Left lung (tissue), 10 donors: ENCODE results near the gene EPHB1. TPM values are rescaled to one million over a fixed set of nuclear protein-coding genes. Genes with fewer than 3 reads are reported as not detected.

Experiments used
- ATAC-seq: fragments of 200-7000 bp; cut with Tn5 transposase; one replicate; pipeline ENCODE4 v1.9.1; 2020; ENCODE audit warnings: moderate library complexity
- DNase-seq, 4 donors: peaks; one replicate each; pipeline ENCODE4 v3.0.0-alpha.2; 2013 to 2020
- H3K27ac ChIP-seq, 2 donors: fragments of 200-600 bp; sonication (generic) in 1 of 2; one replicate each; pipeline versions ENCODE4 v1.5.0 to v1.8.0; 2020 to 2021
- H3K27me3 ChIP-seq, 2 donors: fragments of 200-600 bp; sonication (generic) in 1 of 2; one replicate each; pipeline versions ENCODE4 v1.5.0 to v1.8.0; 2020 to 2021
- H3K36me3 ChIP-seq, 2 donors: fragments of 200-600 bp; sonication (generic) in 1 of 2; one replicate each; pipeline versions ENCODE4 v1.5.0 to v1.8.0; 2020 to 2021
- H3K4me1 ChIP-seq, 2 donors: fragments of 200-600 bp; one replicate each; pipeline ENCODE4 v1.8.0; 2021
- H3K4me3 ChIP-seq, 2 donors: fragments of 200-600 bp; sonication (generic) in 1 of 2; one replicate each; pipeline versions ENCODE4 v1.5.0 to v1.8.0; 2020 to 2021; ENCODE audit warnings: mild to moderate bottlenecking in 1 of 2
- H3K9me3 ChIP-seq, 2 donors: fragments of 200-600 bp; sonication (generic) in 1 of 2; one replicate each; pipeline versions ENCODE4 v1.5.0 to v1.8.0; 2020 to 2021
- CTCF ChIP-seq, 2 donors: fragments of 200-600 bp; sonication (generic) in 1 of 2; IDR thresholded peaks; one replicate each; pipeline versions ENCODE4 v1.5.0 to v1.8.0; 2021; ENCODE audit warnings: antibody characterized with exemption in 2 of 2
- intact Hi-C, 2 donors: fragments of 100-400 bp; cut with DNase I; formaldehyde crosslinking; loops; one replicate each; pipeline versions ENCODE4 v1.11.2 to v1.14.2; 2022
- polyA plus RNA-seq, 6 donors: library from polyadenylated mRNA; unstranded; fragments of 120-200 nt; gene quantifications; one replicate each; pipeline ENCODE4 v1.2.1, GENCODE V29; 2013; ENCODE audit not compliant: insufficient read length in 6 of 6
- total RNA-seq, 2 donors: library from RNA; stranded (reverse); fragmentation: NEBNext Ultra II Directional; extraction: Animal tissue kit (Norgen Biotek cat#: 25700); gene quantifications; one replicate each; pipeline ENCODE4 v1.2.1, GENCODE V29; 2021
- donor health status: DM: no; HTN: yes; CAD: no.
- donor health status: DM: no; HTN: no; CAD: no.

The EPHB1 gene
- total and polyA plus RNA-seq, 8 donors: 1.1 to 4.3 (median 2.7) TPM

GRCh38 chr3:134839422-134839821 is 44.4 kb downstream of the EPHB1 start:
- no peaks in the 10 kb centered on the region for H3K36me3 ChIP-seq
- no peak for ATAC-seq
- no peaks in the 10 kb centered on the region for H3K27me3 ChIP-seq
- no peaks in the 10 kb centered on the region for H3K4me1 ChIP-seq
- no peak for TF ChIP-seq CTCF (IDR thresholded peaks at IDR 0.05)
- intact Hi-C loops: no loop called here
- no peak overlapping the region for H3K27ac ChIP-seq
- no peak overlapping the region for H3K4me3 ChIP-seq
- DNase-seq: no peak
- H3K9me3 ChIP-seq: peaks cover 0 to 11% of the 10 kb centered on the region in 2 donors

GRCh38 chr3:134839990-134840389 is 44.9 kb downstream of the EPHB1 start:
- Histone ChIP-seq H3K9me3 (peaks cover 0 to 11% of the 10 kb centered on the region in 2 donors), H3K4me1 (no peaks in the 10 kb centered on the region), H3K36me3 (no peaks in the 10 kb centered on the region), H3K27me3 (no peaks in the 10 kb centered on the region), H3K4me3 (no peak overlapping the region), H3K27ac (no peak overlapping the region)
- TF ChIP-seq CTCF (IDR thresholded peaks at IDR 0.05): no peak
- ATAC-seq (no peak), DNase-seq (no peak)
- intact Hi-C loops: no loop called here

GRCh38 chr3:134840459-134840858 is 45.4 kb downstream of the EPHB1 start:
- intact Hi-C loops: no loop called here
- Histone ChIP-seq H3K4me3 (no peak overlapping the region), H3K36me3 (no peaks in the 10 kb centered on the region), H3K9me3 (peaks cover 0 to 11% of the 10 kb centered on the region in 2 donors), H3K27me3 (no peaks in the 10 kb centered on the region), H3K27ac (no peak overlapping the region), H3K4me1 (no peaks in the 10 kb centered on the region)
- DNase-seq (peak in 1 of 4 donors; percentile 10), ATAC-seq (no peak)
- TF ChIP-seq CTCF (IDR thresholded peaks at IDR 0.05): no peak

- Histone ChIP-seq H3K4me3 (no peak overlapping the region), H3K4me1 (no peaks in the 10 kb centered on the region), H3K27me3 (no peaks in the 10 kb centered on the region), H3K27ac (no peak overlapping the region), H3K9me3 (peaks cover 0 to 6% of the 10 kb centered on the region in 2 donors), H3K36me3 (no peaks in the 10 kb centered on the region)
- ATAC-seq (no peak), DNase-seq (no peak)
- no peak for TF ChIP-seq CTCF (IDR thresholded peaks at IDR 0.05)
- intact Hi-C loops: no loop called here
Observed at GRCh38 chr3:134846084-134846483, 51.0 kb downstream of the EPHB1 start.

- no peak for TF ChIP-seq CTCF (IDR thresholded peaks at IDR 0.05)
- peaks cover 0 to 6% of the 10 kb centered on the region in 2 donors for H3K9me3 ChIP-seq
- no peak overlapping the region for H3K4me3 ChIP-seq
- ATAC-seq (peak; percentile 86), DNase-seq (peak in 2 of 4 donors; percentile 5 to 36)
- H3K4me1 ChIP-seq: no peaks in the 10 kb centered on the region
- no peaks in the 10 kb centered on the region for H3K27me3 ChIP-seq
- no peak overlapping the region for H3K27ac ChIP-seq
- H3K36me3 ChIP-seq: no peaks in the 10 kb centered on the region
- intact Hi-C loops: no loop called here
Observed at GRCh38 chr3:134846911-134847317, 51.9 kb downstream of the EPHB1 start.
